ENCODE measurements around the gene THAP5.

THAP5 gene

GRCh38 chr7:108535257-108535656 is 34.2 kb downstream of the THAP5 start:
- DNase-seq (ENCODE audit: low read depth): no peak
- H3K4me3 ChIP-seq (ENCODE audit: low read depth, low read length): no peak overlapping the region
- no peak for TF ChIP-seq CTCF (IDR thresholded peaks at IDR 0.05; ENCODE audit: control insufficient read depth, extremely low read depth, insufficient read depth)

GRCh38 chr7:108533712-108534111 is 35.8 kb downstream of the THAP5 start:
- no peak for DNase-seq (ENCODE audit: low read depth)
- no peak overlapping the region for H3K4me3 ChIP-seq (ENCODE audit: low read depth, low read length)
- no peak for TF ChIP-seq CTCF (IDR thresholded peaks at IDR 0.05; ENCODE audit: control insufficient read depth, extremely low read depth, insufficient read depth)

- DNase-seq (ENCODE audit: low read depth): no peak
- no peak overlapping the region for H3K4me3 ChIP-seq (ENCODE audit: low read depth, low read length)
- TF ChIP-seq CTCF (IDR thresholded peaks at IDR 0.05; ENCODE audit: control insufficient read depth, extremely low read depth, insufficient read depth): no peak
Measured at GRCh38 chr7:108529341-108529740, 40.2 kb downstream of the THAP5 start.

- TF ChIP-seq CTCF (IDR thresholded peaks at IDR 0.05; ENCODE audit: control insufficient read depth, extremely low read depth, insufficient read depth): no peak
- no peak overlapping the region for H3K4me3 ChIP-seq (ENCODE audit: low read depth, low read length)
- peak; percentile 27 for DNase-seq (ENCODE audit: low read depth)
Measured at GRCh38 chr7:108528183-108528712, 41.3 kb downstream of the THAP5 start.

GRCh38 chr7:108526768-108527017 is 42.8 kb downstream of the THAP5 start:
- DNase-seq (ENCODE audit: low read depth): no peak
- H3K4me3 ChIP-seq (ENCODE audit: low read depth, low read length): peak overlapping the region; percentile 86
- TF ChIP-seq CTCF (IDR thresholded peaks at IDR 0.05; ENCODE audit: control insufficient read depth, extremely low read depth, insufficient read depth): no peak

GRCh38 chr7:108525985-108526767 is 43.3 kb downstream of the THAP5 start, which contains the start of gene PNPLA8:
Gene PNPLA8 (minus strand): TSS chr7:108526135. CDS start chr7:108515491, 10,644 bp downstream.
- peak; percentile 98 for DNase-seq (ENCODE audit: low read depth)
- peak within 1 kb of the TSS; percentile 86 for H3K4me3 ChIP-seq (ENCODE audit: low read depth, low read length)
- no peak for TF ChIP-seq CTCF (IDR thresholded peaks at IDR 0.05; ENCODE audit: control insufficient read depth, extremely low read depth, insufficient read depth)
